GM19455 (cell line): ENCODE measurements around the gene EFNA2.

ENCODE experiments used
- ATAC-seq: cut with Tn5 transposase; IDR thresholded peaks from one replicate; pipeline ENCODE4 v1.9.1; 2021; ENCODE audit not compliant: unreplicated experiment

The EFNA2 gene

GRCh38 chr19:1283207-1283916, 2.3 kb upstream of the EFNA2 start:
- no peak for ATAC-seq

- no peak for ATAC-seq
Observed at GRCh38 chr19:1283917-1284292, 1.8 kb upstream of the EFNA2 start.

DNA sequence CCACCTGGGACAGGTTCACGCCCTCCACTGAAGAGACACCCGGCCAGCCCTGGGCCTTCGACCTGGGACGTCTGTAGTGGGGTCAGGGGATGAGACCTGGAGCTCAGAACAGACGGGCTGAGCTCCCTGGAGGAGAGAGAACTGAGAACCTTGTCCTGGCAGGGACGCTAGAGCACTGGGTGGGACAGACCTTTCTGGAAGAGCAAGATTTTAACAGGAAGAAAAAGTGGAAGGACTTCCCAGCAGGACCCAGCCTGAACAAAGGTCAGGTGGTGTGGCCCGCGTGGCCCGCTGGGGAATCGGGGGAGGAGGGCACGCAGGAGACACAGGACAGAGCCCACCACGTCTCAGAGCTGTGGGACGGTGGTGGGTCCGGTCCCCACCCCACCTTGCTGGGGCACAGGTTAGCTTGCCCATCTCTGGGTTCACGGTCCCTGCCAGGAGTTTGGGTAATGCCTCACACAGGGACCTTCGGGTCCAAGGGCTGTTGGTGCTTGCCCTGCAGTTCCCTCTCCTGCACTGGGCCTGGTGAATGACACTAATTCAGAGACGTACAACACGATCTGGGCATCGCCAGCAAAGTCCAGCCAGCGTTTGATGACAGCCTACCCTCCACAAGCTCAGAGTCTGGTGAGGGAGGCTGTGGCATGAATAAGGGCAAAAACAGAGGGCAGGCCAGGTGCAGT, 1.2 kb upstream of the EFNA2 start:
- no peak for ATAC-seq

DNA sequence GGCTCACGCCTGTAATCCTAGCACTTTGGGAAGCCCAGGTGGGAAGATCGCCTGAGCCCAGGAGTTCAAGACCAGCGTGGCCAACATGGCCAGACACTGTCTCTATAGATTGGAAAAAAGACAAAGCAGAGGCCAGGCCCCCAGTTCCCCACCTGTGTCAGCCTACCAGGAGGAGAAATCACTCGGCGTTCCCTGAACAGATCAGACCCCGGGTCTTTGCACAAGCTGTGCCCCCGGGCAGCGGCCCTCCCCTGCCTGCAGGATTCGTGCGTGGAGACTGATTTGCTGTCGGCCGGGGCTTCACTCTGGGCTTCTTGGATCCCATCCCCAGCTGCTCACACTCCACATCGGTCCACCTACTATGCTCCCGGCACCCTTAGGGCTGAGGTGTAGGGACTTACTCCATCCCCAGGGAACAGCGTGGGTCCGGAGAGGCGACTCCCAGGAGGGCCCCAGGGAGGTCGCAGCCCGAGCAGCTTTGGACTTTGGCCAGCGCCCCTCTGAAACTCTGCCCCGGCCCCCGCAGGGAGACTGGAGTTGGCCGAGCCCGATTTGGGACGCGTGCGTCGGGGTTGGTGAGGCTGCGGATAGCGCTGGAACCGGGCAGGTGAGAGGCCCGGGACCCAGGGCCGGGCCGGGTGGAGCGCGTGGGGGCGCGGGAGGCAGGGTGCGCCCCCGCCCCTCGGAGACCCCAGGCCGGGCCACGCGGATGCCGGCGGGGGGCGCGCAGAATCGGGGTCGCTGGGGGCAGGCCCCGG, 515 bp upstream of the EFNA2 start:
- ATAC-seq: no peak

DNA sequence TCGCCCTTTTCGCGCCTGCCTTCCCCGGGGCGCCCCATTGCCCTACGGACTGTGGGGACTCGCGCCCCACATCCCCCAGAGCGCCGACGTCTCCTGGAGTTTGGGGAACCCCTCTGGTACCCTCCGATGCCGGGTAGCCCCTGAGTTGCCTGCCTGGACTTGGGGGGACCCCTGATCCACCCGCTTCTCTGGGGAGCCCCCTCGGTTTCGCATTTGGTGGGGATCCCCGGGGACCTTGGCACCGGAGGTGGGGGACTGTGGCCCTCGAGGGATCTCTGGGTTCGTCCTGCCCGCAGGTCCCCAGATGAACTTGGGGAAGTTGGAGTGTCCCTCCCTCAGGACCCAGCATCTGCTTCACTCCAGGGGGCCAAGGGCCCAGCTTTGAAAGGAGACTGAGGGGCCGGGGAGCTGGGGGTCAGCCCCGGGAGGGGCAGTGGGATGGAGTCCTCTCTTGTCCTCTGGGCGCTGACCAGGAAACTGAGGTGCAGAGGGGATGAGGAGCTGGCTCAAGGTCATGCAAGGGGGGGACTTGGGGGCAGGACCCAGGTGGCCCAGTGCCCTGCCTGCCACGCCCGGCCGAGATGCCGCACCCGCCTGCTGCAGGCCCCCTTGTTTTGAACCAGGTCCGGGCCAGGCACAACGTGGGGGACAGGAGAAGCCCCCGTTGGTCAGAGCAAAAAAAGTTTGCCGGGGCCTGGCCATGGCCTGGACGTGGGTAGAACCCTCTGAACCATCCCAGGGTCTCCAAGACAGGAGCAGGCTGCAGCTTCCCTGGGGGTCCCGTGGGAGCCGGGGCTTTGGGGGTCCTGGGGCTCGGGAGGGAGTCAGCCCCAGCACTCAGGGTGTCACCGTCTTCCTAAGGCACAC, 1.0 kb downstream of the EFNA2 start:
- ATAC-seq: no peak

GRCh38 chr19:1287354-1288225, 1.9 kb downstream of the EFNA2 start:
- ATAC-seq: no peak

- ATAC-seq: no peak
Observed at GRCh38 chr19:1288226-1288612, 2.5 kb downstream of the EFNA2 start.

DNA sequence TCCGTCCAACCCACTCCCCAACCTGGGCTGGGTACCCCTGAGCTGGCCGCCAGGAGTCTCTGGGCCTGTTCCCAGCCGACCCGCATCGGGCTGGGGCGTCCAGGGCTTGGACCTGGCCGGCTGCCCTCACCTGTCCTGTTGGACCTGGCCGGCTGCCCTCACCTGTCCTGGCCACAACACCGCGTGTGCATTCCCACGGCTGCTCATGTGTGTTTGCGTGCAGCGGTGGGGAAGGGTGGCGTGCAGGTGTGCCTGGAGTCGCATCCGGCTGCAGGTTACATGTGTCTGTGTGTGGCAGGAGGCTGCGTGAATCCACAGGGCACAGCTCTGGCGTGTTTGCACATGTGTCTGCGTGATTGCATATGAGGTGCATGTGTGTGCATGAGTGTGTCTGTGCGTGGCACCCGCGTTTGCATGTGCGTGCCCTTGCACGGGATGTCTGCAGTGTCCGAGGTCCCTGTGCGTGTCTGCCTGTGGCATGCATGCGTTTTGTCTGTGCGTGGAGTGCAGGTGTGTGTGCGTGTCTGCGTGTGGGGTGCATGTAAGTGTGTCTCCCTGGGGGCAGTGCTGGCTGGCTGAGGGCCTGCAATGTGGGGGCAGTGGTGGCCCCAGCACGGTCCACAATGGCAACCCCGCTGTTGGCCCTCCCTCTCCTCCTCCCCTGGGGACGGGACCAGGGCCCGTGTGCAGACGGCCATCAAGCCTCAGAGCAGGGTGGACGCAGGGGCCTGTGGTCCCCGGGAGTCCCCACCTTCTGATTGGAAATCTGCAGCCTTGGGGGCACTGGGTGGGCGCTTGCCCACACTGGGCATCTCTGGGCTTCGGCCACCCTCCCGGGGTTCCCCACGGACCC, 3.4 kb downstream of the EFNA2 start:
- no peak for ATAC-seq

DNA sequence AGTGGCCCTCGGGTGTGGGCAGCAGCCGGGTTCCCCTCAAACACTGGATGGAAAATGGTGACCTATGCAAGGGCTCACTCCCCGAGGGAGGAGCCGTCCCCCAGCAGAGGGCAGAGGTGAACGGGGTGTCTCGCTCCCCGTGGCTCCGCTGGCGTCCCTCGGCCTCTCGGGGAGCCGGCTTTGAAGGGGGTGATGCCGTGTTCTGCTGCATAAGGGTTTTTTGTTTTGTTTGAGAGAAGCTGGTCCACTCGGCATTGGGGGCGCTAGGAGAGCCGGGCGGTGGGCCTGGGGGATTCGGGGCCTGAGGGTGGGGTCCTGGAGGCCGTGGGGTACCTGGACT, 4.0 kb downstream of the EFNA2 start:
- ATAC-seq: no peak

GRCh38 chr19:1290196-1290702, 4.6 kb downstream of the EFNA2 start:
- no peak for ATAC-seq

DNA sequence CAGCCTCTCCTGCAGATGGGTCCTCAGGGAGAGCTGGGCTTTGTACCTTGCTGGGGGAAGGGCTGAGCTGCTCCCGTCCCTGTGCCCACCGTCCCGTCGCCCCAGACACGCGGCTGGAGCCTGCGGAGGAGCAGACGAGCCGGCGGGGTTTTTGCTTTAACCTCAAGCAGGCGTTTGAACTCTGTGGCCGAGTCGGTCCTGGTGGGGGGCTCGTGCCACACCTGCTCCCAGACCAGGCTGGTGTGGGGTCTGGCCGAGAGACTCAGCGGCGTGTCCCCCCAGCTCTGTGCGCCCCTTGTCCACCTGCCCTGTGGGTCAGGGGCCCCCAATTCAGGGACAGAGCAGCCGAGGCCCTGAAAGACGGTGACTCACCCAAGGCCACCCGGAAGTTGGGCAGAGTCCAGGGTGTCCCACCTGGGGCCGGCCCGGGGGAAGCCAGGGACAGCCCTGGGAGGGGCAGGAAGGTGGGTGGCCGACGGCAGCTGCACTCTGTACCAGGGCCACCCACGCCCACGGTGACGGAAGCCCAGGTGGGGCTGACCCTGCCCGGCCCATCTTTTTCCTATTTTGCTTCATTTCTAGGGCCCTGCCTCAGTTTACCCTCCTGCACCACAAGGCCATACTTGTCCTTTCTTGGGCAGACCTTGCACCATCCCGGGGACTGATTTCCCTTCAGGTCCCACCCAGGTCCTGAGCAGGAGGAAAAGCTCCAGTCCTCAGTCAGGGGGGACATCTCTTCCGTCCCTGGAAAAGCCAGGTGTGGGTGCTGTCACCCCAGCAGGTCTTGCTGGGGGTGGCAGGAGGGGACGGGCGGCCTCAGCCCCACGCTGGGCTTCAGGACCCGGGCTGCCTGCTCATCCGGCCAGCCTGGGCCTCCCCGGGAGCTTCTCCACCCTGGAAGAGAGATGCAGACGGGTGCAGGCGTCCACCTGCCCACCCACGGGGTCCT, 5.3 kb downstream of the EFNA2 start:
- no peak for ATAC-seq

DNA sequence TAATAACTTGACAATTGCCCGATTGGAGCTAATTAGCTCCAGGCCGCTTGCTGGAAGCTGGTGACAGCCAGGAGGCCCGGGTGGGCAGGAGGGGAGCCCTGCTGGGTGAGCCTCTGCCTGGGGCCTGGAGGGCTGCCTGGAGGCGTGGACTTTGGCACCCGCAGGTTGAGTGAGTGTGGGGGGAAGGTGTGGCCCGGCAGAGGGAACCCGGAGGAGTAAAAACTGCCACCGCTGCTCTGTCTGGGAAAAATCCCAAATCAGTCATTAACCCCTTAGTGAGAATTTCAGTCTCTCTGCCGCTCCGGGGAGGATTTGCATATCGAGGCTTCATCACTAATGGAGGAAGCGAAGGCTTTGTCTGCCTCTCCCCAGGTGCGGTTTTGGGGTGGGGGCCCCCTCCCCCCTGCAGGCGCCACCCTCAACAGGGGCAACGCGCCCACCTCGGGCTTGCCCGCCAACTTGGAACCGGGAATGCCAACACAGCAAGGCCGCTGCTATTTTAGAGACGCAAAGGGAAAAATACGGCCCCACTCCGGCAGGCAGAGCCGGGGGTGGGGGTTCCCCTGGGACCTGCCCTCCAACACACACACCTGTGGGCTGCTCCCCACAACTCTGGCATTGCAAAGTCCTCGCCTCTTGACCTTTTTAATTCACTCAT, 6.2 kb downstream of the EFNA2 start:
- ATAC-seq: no peak

GRCh38 chr19:1292419-1293151, 6.9 kb downstream of the EFNA2 start:
- ATAC-seq: no peak

- no peak for ATAC-seq
Observed at GRCh38 chr19:1293782-1294604, 8.3 kb downstream of the EFNA2 start.

DNA sequence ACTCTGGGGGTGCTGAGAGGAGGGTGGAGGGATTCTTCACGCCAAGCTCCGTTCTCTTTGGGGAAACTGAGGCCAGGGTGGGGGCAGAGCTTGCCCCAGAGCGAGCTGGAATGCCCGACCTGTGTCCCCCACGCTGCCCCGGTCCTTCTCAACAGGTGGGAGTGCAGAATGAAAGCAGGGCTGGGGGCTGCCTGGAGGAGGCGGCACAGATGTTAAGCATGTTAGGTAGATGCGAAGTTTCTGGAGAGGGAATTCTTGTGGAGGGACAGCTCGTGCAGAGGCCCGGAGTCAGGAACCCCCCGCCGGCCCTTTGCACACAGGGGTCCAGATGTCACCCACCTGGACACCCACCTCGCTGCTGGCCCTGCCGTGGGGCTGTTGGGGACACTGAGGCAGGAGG, 9.0 kb downstream of the EFNA2 start:
- ATAC-seq: no peak
